Endothelial cell of umbilical vein (primary cell): ENCODE results near the gene C16orf74. TPM values are rescaled to one million over a fixed set of nuclear protein-coding genes. Genes with fewer than 3 reads are reported as not detected.

Experiments used
- BruUV-seq: library from RNA; stranded (reverse); fragments of 400-500 nt; replicated peaks from 2 replicates; lab custom pipeline; 2021; lab: Mats Ljungman, UMichigan
- CTCF ChIA-PET: fragments of 300-600, 350-600 bp; sonication (Branson Sonifier 250); formaldehyde crosslinking; loops from one replicate; lab custom pipeline; 2021; ENCODE audit warnings: antibody characterized with exemption, inconsistent platforms; lab: Charles Lee
- POLR2A ChIA-PET: fragments of 300-600, 350-600 bp; sonication (Branson Sonifier 250); formaldehyde crosslinking; loops from one replicate; lab custom pipeline; 2021; ENCODE audit warnings: antibody characterized with exemption, inconsistent platforms; lab: Charles Lee
- DNase-seq: peaks from one replicate; pipeline ENCODE4 v3.0.0-alpha.2; 2011; ENCODE audit warnings: low read depth, low spot score
- FAIRE-seq: peaks from 2 replicates; lab custom pipeline; 2011; peaks lifted over from hg19 to GRCh38; lab: Jason Lieb, UNC
- H2AFZ ChIP-seq: 2 replicates; pipeline ENCODE4 v1.6.0; 2012; ENCODE audit warnings: low read depth, low read length, control low read depth, inconsistent platforms
- H3K27ac ChIP-seq: 2 replicates; pipeline ENCODE4 v1.5.1; 2011; ENCODE audit warnings: low read depth, mild to moderate bottlenecking, control low read depth, low read length, moderate library complexity; ENCODE audit not compliant: insufficient read depth
- H3K27me3 ChIP-seq, 2 experiments: 2 replicates each; pipeline versions ENCODE4 v1.6.0 to v1.6.1; 2011; ENCODE audit warnings: low read length in 2 of 2, mixed read lengths in 1 of 2; ENCODE audit not compliant: control insufficient read depth in 2 of 2, insufficient read depth in 2 of 2
- H3K36me3 ChIP-seq, 2 experiments: 2 replicates in 1 of 2; 3 replicates in 1 of 2; pipeline ENCODE4 v1.5.1; 2011; ENCODE audit warnings: low read length in 2 of 2, mild to moderate bottlenecking in 1 of 2, moderate library complexity in 1 of 2; ENCODE audit not compliant: control insufficient read depth in 2 of 2, insufficient read depth in 2 of 2; ENCODE audit errors: extremely low read depth in 1 of 2
- H3K4me1 ChIP-seq: 3 replicates; pipeline ENCODE4 v1.5.1; 2011; ENCODE audit warnings: mild to moderate bottlenecking, low read length; ENCODE audit not compliant: control insufficient read depth, insufficient read depth; ENCODE audit errors: extremely low read depth
- H3K4me2 ChIP-seq: 2 replicates; pipeline ENCODE4 v1.6.1; 2011; ENCODE audit warnings: low read length, control low read depth, mixed read lengths; ENCODE audit not compliant: insufficient read depth
- H3K4me3 ChIP-seq, 3 experiments: fragments of 200-600 bp in 1 of 3; sonication (generic), shearing (Covaris generic) in 1 of 3; replicated peaks in 1 of 3; 2 replicates each; pipeline ENCODE4 v1.5.1; 2011 to 2016; ENCODE audit warnings: control low read depth in 3 of 3, low read length in 3 of 3, mild to moderate bottlenecking in 2 of 3, inconsistent platforms in 1 of 3, low read depth in 1 of 3, moderate library complexity in 1 of 3; ENCODE audit not compliant: insufficient read depth in 1 of 3
- H3K79me2 ChIP-seq: 2 replicates; pipeline ENCODE4 v1.6.0; 2012; ENCODE audit warnings: low read length, inconsistent platforms; ENCODE audit not compliant: control insufficient read depth, insufficient read depth
- H3K9ac ChIP-seq: replicated peaks from 2 replicates; pipeline ENCODE3; 2011; ENCODE audit warnings: low read length, control low read depth; ENCODE audit not compliant: insufficient read depth; ENCODE audit errors: extremely low read depth
- H3K9me1 ChIP-seq: replicated peaks from 3 replicates; pipeline ENCODE4 v1.6.0; 2011; ENCODE audit warnings: mild to moderate bottlenecking, low read length; ENCODE audit not compliant: control insufficient read depth, insufficient read depth; ENCODE audit errors: extremely low read depth
- H3K9me3 ChIP-seq: replicated peaks from 2 replicates; pipeline ENCODE4 v1.5.1; 2012; ENCODE audit warnings: low read length, inconsistent platforms; ENCODE audit not compliant: control insufficient read depth, insufficient read depth
- H4K20me1 ChIP-seq: replicated peaks from 2 replicates; pipeline ENCODE3; 2011; ENCODE audit warnings: mild to moderate bottlenecking, low read length; ENCODE audit not compliant: control insufficient read depth, insufficient read depth; ENCODE audit errors: extremely low read depth
- CTCF ChIP-seq, 2 donors: IDR thresholded peaks; 1 replicate in 1 of 2; 2 replicates in 1 of 2; pipeline ENCODE4 v1.5.1; 2011; ENCODE audit warnings: low read length in 2 of 2, mild to moderate bottlenecking in 2 of 2, moderate library complexity in 2 of 2, control low read depth in 1 of 2, inconsistent platforms in 1 of 2, low read depth in 1 of 2; ENCODE audit not compliant: insufficient read depth in 1 of 2; ENCODE audit errors: extremely low read depth in 1 of 2
- EZH2 ChIP-seq: IDR thresholded peaks from 2 replicates; pipeline ENCODE4 v1.6.1; 2012; ENCODE audit warnings: borderline replicate concordance, low read depth, mild to moderate bottlenecking, moderate library complexity, low read length, inconsistent platforms; ENCODE audit not compliant: severe bottlenecking
- FOS ChIP-seq: IDR thresholded peaks from 2 replicates; pipeline ENCODE4 v1.6.1; 2011; ENCODE audit warnings: mild to moderate bottlenecking, low read length, moderate library complexity, borderline replicate concordance; ENCODE audit not compliant: insufficient read depth
- GATA2 ChIP-seq: IDR thresholded peaks from 2 replicates; pipeline ENCODE4 v1.7.0; 2011; ENCODE audit warnings: low read depth, mild to moderate bottlenecking, moderate library complexity, mixed read lengths, low read length; ENCODE audit not compliant: insufficient read length, insufficient read depth
- JUN ChIP-seq: IDR thresholded peaks from 2 replicates; pipeline ENCODE4 v1.6.1; 2011; ENCODE audit warnings: borderline replicate concordance, low read depth; ENCODE audit not compliant: insufficient read length, insufficient read depth
- MAX ChIP-seq: IDR thresholded peaks from 2 replicates; pipeline ENCODE4 v1.6.1; 2011; ENCODE audit not compliant: insufficient read depth, insufficient read length
- MYC ChIP-seq: IDR thresholded peaks from one replicate; pipeline ENCODE4 v1.6.1; 2011; ENCODE audit warnings: mild to moderate bottlenecking, low read depth, low read length
- POLR2A ChIP-seq: IDR thresholded peaks from 2 replicates; pipeline ENCODE4 v1.6.1; 2012; ENCODE audit warnings: low read depth, mild to moderate bottlenecking, control low read depth, low read length
- POLR2AphosphoS5 ChIP-seq: IDR thresholded peaks from 2 replicates; pipeline ENCODE4 v1.6.1; 2012; ENCODE audit warnings: low read depth, mild to moderate bottlenecking, control low read depth, low read length, moderate library complexity; ENCODE audit not compliant: insufficient read depth
- dilution Hi-C: fragments of 300-500 bp; cut with MboI; formaldehyde crosslinking; loops from one replicate; pipeline ENCODE4 v1.15.0; 2019; ENCODE audit warnings: low sequenced_read_pairs; ENCODE audit not compliant: extremely low pct_ligation_motif_present
- intact Hi-C: fragments of 100-400 bp; cut with micrococcal nuclease; formaldehyde crosslinking; loops from one replicate; pipeline ENCODE4 v1.10.0; 2022
- polyA plus RNA-seq, 4 experiments: library from polyadenylated mRNA; depleted of rRNA in 3 of 4; stranded (reverse) in 3 of 4; unstranded in 1 of 4; fragments of >200 nt; gene quantifications; 2 replicates each; pipeline versions ENCODE4 v1.2.1 to v1.2.3, GENCODE V29; 2011 to 2012; ENCODE audit warnings: missing spikeins in 1 of 4
- total RNA-seq: library from RNA; stranded (reverse); gene quantifications from 2 replicates; pipeline ENCODE4 v1.2.3, GENCODE V29; 2021

The C16orf74 gene
- total and polyA plus RNA-seq, 2 donors (not counting 3 experiments of a cell fraction or from before 2014, with no cell fraction given) = 12.1 to 38.7 TPM

GRCh38 chr16:85770741-85771140, 19.8 kb upstream of the C16orf74 start:
- dilution Hi-C loops = no loop called here
- no TSS peak for BruUV-seq
- no peak overlapping the region for H3K4me2 ChIP-seq
- no peaks in the 10 kb centered on the region for H3K9me1 ChIP-seq
- DNase-seq (no peak), FAIRE-seq (no peak)
- no peak overlapping the region for H3K27ac ChIP-seq
- ChIA-PET CTCF (interaction anchor here (0.9 kb wide), 1 partner anchor 14 kb away, joined by 3 read pairs; no protein-coding TSS in a partner anchor), POLR2A (interaction anchor here (0.5 kb wide), 1 partner anchor 886 kb away, joined by 10 read pairs; no protein-coding TSS in a partner anchor)
- H3K9ac ChIP-seq = no peak overlapping the region
- H2AFZ ChIP-seq = no peak overlapping the region
- no peak overlapping the region for H3K4me3 ChIP-seq
- no peaks in the 10 kb centered on the region for H3K79me2 ChIP-seq
- H4K20me1 ChIP-seq = no peaks in the 10 kb centered on the region
- H3K36me3 ChIP-seq = no peaks in the 10 kb centered on the region
- no peaks in the 10 kb centered on the region for H3K9me3 ChIP-seq
- no peak for TF ChIP-seq GATA2
- TF ChIP-seq CTCF (IDR thresholded peaks at IDR 0.05; ENCODE audit: extremely low read depth in 1 of 2, insufficient read depth in 1 of 2, low read depth in 1 of 2, low read length in 2 of 2) = no peak
- no peak for TF ChIP-seq FOS
- no peak for TF ChIP-seq POLR2A
- no peak for TF ChIP-seq JUN
- no peak for TF ChIP-seq EZH2
- no peak for TF ChIP-seq MYC
- no peak for TF ChIP-seq POLR2AphosphoS5
- TF ChIP-seq MAX = no peak
- peaks cover 9% of the 10 kb centered on the region for H3K4me1 ChIP-seq
- intact Hi-C loops = no loop called here
- H3K27me3 ChIP-seq = no peaks in the 10 kb centered on the region
